Measurements from ENCODE around the gene PPP2R2C.

The PPP2R2C gene

DNA sequence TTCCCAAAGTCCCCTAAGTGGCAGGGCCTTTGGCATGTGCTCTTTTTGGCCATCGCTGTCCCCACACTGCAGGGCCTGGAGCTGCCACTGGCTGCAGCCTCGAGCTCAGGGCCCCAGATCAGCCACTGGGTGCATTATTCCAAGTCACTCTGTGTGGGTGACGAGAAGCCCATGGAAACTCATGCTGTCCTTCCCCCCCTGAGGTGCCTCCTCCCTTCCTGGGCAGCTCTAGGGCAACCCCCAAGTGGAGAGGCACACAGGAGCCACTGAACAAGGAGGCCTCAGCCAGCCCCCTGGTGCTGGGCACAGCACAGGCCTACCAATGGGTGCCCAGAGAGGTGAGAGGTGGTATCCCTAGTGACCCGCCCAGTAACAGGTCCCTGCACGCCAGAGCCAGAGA lies 84.5 kb downstream of the PPP2R2C start:
- H3K27me3 ChIP-seq (replicated peaks in 2 of 5; ENCODE audit: control insufficient read depth in 4 of 5, insufficient read depth in 5 of 5, low read length in 4 of 5) = peaks cover 0 to 52% (median 13%) of the 10 kb centered on the region in 5 experiments
- DNase-seq = no peak
- ChIA-PET CTCF (no interaction called here), POLR2A (no interaction called here)
- no peaks in the 10 kb centered on the region for H3K9me3 ChIP-seq (ENCODE audit: control extremely low read depth in 1 of 5, control insufficient read depth in 4 of 5, insufficient read depth in 2 of 5, low read depth in 1 of 5, low read length in 4 of 5)
- WGBS (ENCODE audit: insufficient coverage) = 98% methylated on average over 5 of the region's 5 CpGs
- no peak overlapping the region for H3K27ac ChIP-seq (ENCODE audit: insufficient read depth in 1 of 2, low read depth in 1 of 2, low read length in 2 of 2, poor library complexity in 1 of 2, severe bottlenecking in 2 of 2)
- H3K36me3 ChIP-seq (ENCODE audit: control insufficient read depth in 4 of 4, insufficient read depth in 4 of 4, low read length in 3 of 4) = no peaks in the 10 kb centered on the region
- H3K4me1 ChIP-seq (ENCODE audit: control extremely low read depth in 1 of 4, control insufficient read depth in 4 of 4, insufficient read depth in 4 of 4, low read length in 3 of 4) = no peaks in the 10 kb centered on the region
- no peak overlapping the region for H3K4me3 ChIP-seq (ENCODE audit: control insufficient read depth in 1 of 7, extremely low read depth in 1 of 7, insufficient read depth in 4 of 7, low read depth in 2 of 7, low read length in 6 of 7)

DNA sequence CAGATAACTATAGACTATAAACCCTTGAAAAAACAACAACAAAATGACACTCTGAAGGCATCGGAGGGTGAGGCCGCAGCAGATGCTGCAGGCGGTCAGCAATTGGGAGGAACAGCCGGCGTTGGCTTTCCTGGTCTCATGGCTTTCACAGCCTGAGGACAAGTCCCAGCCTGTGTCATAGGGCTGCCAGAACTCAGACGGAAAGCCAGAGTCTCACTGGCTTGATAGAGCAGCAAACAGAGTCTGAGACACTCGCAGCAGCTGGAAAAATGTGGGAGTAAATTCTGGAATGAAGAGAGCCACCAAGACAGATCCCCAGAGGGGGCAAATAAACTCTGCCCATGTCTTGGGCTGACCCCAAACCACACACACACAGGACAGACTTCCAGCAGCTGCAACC lies 86.3 kb downstream of the PPP2R2C start:
- Histone ChIP-seq H3K9me3 (ENCODE audit: control extremely low read depth in 1 of 5, control insufficient read depth in 4 of 5, insufficient read depth in 2 of 5, low read depth in 1 of 5, low read length in 4 of 5) (no peaks in the 10 kb centered on the region), H3K36me3 (ENCODE audit: control insufficient read depth in 4 of 4, insufficient read depth in 4 of 4, low read length in 3 of 4) (no peaks in the 10 kb centered on the region), H3K27me3 (replicated peaks in 2 of 5; ENCODE audit: control insufficient read depth in 4 of 5, insufficient read depth in 5 of 5, low read length in 4 of 5) (peaks cover 0 to 54% (median 13%) of the 10 kb centered on the region in 5 experiments), H3K27ac (ENCODE audit: insufficient read depth in 1 of 2, low read depth in 1 of 2, low read length in 2 of 2, poor library complexity in 1 of 2, severe bottlenecking in 2 of 2) (no peak overlapping the region), H3K4me1 (ENCODE audit: control extremely low read depth in 1 of 4, control insufficient read depth in 4 of 4, insufficient read depth in 4 of 4, low read length in 3 of 4) (no peaks in the 10 kb centered on the region), H3K4me3 (ENCODE audit: control insufficient read depth in 1 of 7, extremely low read depth in 1 of 7, insufficient read depth in 4 of 7, low read depth in 2 of 7, low read length in 6 of 7) (no peak overlapping the region)
- CTCF ChIA-PET = no interaction called here
- POLR2A ChIA-PET = no interaction called here
- 90% methylated on average over 7 of the region's 7 CpGs for WGBS (ENCODE audit: insufficient coverage)
- DNase-seq = no peak

DNA sequence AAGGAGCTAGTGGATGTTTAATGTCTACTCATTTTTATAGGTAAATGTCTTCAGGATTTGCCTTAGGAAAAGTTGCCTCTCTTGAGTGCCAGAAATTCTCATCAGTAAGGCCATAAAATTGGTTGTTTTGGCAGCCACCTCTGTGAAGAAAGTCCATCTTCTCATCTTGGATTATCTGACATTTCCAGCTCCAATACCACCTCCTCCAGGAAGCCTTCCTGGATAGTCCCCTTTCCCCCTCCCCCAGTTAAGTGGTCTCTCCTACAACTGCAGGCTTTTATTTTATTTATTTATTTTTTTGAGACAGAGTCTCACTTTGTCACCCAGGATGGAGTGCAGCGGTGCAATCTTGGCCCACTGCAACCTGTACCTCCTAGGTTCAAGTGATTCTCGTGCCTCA lies 87.1 kb downstream of the PPP2R2C start:
- no peak for DNase-seq
- Histone ChIP-seq H3K27me3 (replicated peaks in 2 of 5; ENCODE audit: control insufficient read depth in 4 of 5, insufficient read depth in 5 of 5, low read length in 4 of 5) (peaks cover 0 to 54% (median 13%) of the 10 kb centered on the region in 5 experiments), H3K36me3 (ENCODE audit: control insufficient read depth in 4 of 4, insufficient read depth in 4 of 4, low read length in 3 of 4) (no peaks in the 10 kb centered on the region), H3K9me3 (ENCODE audit: control extremely low read depth in 1 of 5, control insufficient read depth in 4 of 5, insufficient read depth in 2 of 5, low read depth in 1 of 5, low read length in 4 of 5) (no peaks in the 10 kb centered on the region), H3K4me3 (ENCODE audit: control insufficient read depth in 1 of 7, extremely low read depth in 1 of 7, insufficient read depth in 4 of 7, low read depth in 2 of 7, low read length in 6 of 7) (no peak overlapping the region), H3K27ac (ENCODE audit: insufficient read depth in 1 of 2, low read depth in 1 of 2, low read length in 2 of 2, poor library complexity in 1 of 2, severe bottlenecking in 2 of 2) (no peak overlapping the region), H3K4me1 (ENCODE audit: control extremely low read depth in 1 of 4, control insufficient read depth in 4 of 4, insufficient read depth in 4 of 4, low read length in 3 of 4) (no peaks in the 10 kb centered on the region)
- ChIA-PET CTCF (interaction anchor here (1.2 kb wide), 1 partner anchor 53 kb away, joined by 3 read pairs; no protein-coding TSS in a partner anchor), POLR2A (no interaction called here)
- no CpG with 5 or more reads among the region's 2 CpGs for WGBS (ENCODE audit: insufficient coverage)

DNA sequence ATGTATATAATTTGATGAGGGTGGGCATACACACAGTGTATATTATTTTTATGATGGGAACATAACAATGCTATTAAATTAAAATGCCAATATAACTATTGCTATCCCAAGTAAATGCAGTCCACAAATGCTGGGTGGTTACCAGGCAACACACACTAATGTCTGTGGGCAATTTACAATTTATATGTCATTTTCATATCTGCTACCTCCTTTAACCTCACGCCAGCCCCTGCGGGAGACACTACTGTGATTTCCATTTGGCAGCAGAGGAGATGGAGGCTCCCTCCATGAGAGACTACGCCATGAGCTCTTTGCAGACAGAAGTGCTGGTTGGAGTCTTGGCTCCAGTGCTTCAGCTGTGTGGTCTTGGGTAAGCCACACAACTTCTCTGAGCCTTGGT lies 87.9 kb downstream of the PPP2R2C start:
- Histone ChIP-seq H3K36me3 (ENCODE audit: control insufficient read depth in 4 of 4, insufficient read depth in 4 of 4, low read length in 3 of 4) (no peaks in the 10 kb centered on the region), H3K27ac (ENCODE audit: insufficient read depth in 1 of 2, low read depth in 1 of 2, low read length in 2 of 2, poor library complexity in 1 of 2, severe bottlenecking in 2 of 2) (no peak overlapping the region), H3K4me3 (ENCODE audit: control insufficient read depth in 1 of 7, extremely low read depth in 1 of 7, insufficient read depth in 4 of 7, low read depth in 2 of 7, low read length in 6 of 7) (no peak overlapping the region), H3K9me3 (ENCODE audit: control extremely low read depth in 1 of 5, control insufficient read depth in 4 of 5, insufficient read depth in 2 of 5, low read depth in 1 of 5, low read length in 4 of 5) (no peaks in the 10 kb centered on the region), H3K27me3 (replicated peaks in 2 of 5; ENCODE audit: control insufficient read depth in 4 of 5, insufficient read depth in 5 of 5, low read length in 4 of 5) (peaks cover 0 to 54% (median 9%) of the 10 kb centered on the region in 5 experiments), H3K4me1 (ENCODE audit: control extremely low read depth in 1 of 4, control insufficient read depth in 4 of 4, insufficient read depth in 4 of 4, low read length in 3 of 4) (no peaks in the 10 kb centered on the region)
- no peak for DNase-seq
- ChIA-PET CTCF (interaction anchor here (1.2 kb wide), 1 partner anchor 52 kb away, joined by 3 read pairs; no protein-coding TSS in a partner anchor), POLR2A (no interaction called here)
- 94% methylated on average over 3 of the region's 3 CpGs for WGBS (ENCODE audit: insufficient coverage)

DNA sequence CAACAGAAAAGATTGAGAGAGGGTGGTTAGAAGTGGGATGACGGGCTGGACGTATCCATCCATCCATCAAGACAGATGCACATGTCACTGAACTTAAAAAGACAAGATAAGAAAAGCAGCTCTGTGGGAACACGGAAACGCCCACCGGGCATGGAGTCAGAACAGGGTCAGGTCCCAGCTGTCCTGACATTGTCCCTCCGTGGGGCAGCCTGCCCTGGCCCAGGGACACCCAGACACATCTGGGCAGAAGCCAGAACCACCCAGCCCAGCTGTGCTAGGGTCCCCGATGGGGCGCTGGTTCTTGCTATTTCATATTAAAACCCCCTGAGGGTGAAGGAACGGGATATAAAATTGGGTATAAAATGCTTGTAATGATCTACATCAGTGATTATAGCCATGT lies 88.5 kb downstream of the PPP2R2C start:
- Histone ChIP-seq H3K27ac (ENCODE audit: insufficient read depth in 1 of 2, low read depth in 1 of 2, low read length in 2 of 2, poor library complexity in 1 of 2, severe bottlenecking in 2 of 2) (no peak overlapping the region), H3K4me3 (ENCODE audit: control insufficient read depth in 1 of 7, extremely low read depth in 1 of 7, insufficient read depth in 4 of 7, low read depth in 2 of 7, low read length in 6 of 7) (no peak overlapping the region), H3K36me3 (ENCODE audit: control insufficient read depth in 4 of 4, insufficient read depth in 4 of 4, low read length in 3 of 4) (no peaks in the 10 kb centered on the region), H3K4me1 (ENCODE audit: control extremely low read depth in 1 of 4, control insufficient read depth in 4 of 4, insufficient read depth in 4 of 4, low read length in 3 of 4) (no peaks in the 10 kb centered on the region), H3K27me3 (replicated peaks in 2 of 5; ENCODE audit: control insufficient read depth in 4 of 5, insufficient read depth in 5 of 5, low read length in 4 of 5) (peaks cover 0 to 54% (median 6%) of the 10 kb centered on the region in 5 experiments), H3K9me3 (ENCODE audit: control extremely low read depth in 1 of 5, control insufficient read depth in 4 of 5, insufficient read depth in 2 of 5, low read depth in 1 of 5, low read length in 4 of 5) (no peaks in the 10 kb centered on the region)
- WGBS (ENCODE audit: insufficient coverage) = 92% methylated on average over 9 of the region's 9 CpGs
- CTCF ChIA-PET = interaction anchor here (1.2 kb wide), 1 partner anchor 52 kb away, joined by 3 read pairs; no protein-coding TSS in a partner anchor
- no peak for DNase-seq
- POLR2A ChIA-PET = no interaction called here

DNA sequence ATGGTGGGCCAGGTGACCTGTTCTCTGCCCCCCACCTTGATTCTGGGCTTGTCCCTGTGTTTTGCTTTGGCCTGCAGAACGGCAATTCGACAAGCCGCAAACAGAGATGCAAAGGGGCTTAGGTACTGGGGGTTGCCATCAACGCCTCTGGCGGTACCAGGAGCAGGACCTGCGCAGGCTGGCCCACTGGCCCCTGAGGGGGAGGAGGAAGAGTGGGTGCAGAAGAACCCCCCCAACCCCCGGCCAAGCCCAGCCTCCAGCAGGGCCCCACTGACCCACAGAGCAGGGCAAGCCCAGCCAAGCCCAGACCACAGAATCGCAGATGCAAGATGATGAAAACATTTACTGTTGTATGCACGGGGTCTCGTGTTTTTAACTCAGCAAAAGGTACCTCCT lies 89.4 kb downstream of the PPP2R2C start:
- WGBS (ENCODE audit: insufficient coverage) = 90% methylated on average over 8 of the region's 10 CpGs
- ChIA-PET CTCF (no interaction called here), POLR2A (no interaction called here)
- Histone ChIP-seq H3K9me3 (ENCODE audit: control extremely low read depth in 1 of 5, control insufficient read depth in 4 of 5, insufficient read depth in 2 of 5, low read depth in 1 of 5, low read length in 4 of 5) (no peaks in the 10 kb centered on the region), H3K4me3 (ENCODE audit: control insufficient read depth in 1 of 7, extremely low read depth in 1 of 7, insufficient read depth in 4 of 7, low read depth in 2 of 7, low read length in 6 of 7) (no peak overlapping the region), H3K27ac (ENCODE audit: insufficient read depth in 1 of 2, low read depth in 1 of 2, low read length in 2 of 2, poor library complexity in 1 of 2, severe bottlenecking in 2 of 2) (no peak overlapping the region), H3K27me3 (replicated peaks in 2 of 5; ENCODE audit: control insufficient read depth in 4 of 5, insufficient read depth in 5 of 5, low read length in 4 of 5) (peaks cover 0 to 56% (median 7%) of the 10 kb centered on the region in 5 experiments), H3K4me1 (ENCODE audit: control extremely low read depth in 1 of 4, control insufficient read depth in 4 of 4, insufficient read depth in 4 of 4, low read length in 3 of 4) (no peaks in the 10 kb centered on the region), H3K36me3 (ENCODE audit: control insufficient read depth in 4 of 4, insufficient read depth in 4 of 4, low read length in 3 of 4) (no peaks in the 10 kb centered on the region)
- no peak for DNase-seq

DNA sequence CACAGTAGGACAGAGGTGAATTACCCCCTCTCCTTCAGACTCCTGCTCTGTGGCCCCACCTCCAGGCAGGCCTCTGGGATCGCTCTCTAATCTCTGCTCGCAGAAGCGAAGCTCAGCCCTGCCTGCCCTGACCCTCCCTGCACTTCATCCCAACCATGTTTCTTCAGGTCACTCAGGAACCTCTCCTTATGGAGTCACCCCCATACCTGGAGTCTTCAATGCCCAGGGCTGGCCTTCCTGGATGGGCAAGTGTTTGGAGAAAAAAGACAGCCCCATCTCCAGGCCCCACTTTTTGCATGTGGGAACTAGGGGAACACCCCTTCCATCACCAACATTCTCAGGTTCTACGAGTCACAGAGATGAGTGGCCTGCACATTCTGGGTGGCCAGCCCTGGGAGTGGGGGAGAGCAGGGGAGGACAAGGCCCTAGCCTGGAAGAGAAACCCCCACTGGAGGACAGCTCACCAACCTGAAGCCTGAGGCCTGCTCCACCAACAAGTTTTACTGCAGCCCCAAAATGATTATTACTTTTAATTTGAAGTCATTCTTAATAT lies 90.8 kb downstream of the PPP2R2C start:
- H3K27me3 ChIP-seq (replicated peaks in 2 of 5; ENCODE audit: control insufficient read depth in 4 of 5, insufficient read depth in 5 of 5, low read length in 4 of 5) = peaks cover 0 to 70% (median 7%) of the 10 kb centered on the region in 5 experiments
- CTCF ChIA-PET = interaction anchor here (1.1 kb wide), 1 partner anchor 50 kb away, joined by 3 read pairs; no protein-coding TSS in a partner anchor

More for the DNA sequence above, 90.8 kb downstream of the PPP2R2C start:
- DNase-seq = no peak
- no peaks in the 10 kb centered on the region for H3K9me3 ChIP-seq (ENCODE audit: control extremely low read depth in 1 of 5, control insufficient read depth in 4 of 5, insufficient read depth in 2 of 5, low read depth in 1 of 5, low read length in 4 of 5)
- no peaks in the 10 kb centered on the region for H3K4me1 ChIP-seq (ENCODE audit: control extremely low read depth in 1 of 4, control insufficient read depth in 4 of 4, insufficient read depth in 4 of 4, low read length in 3 of 4)
- WGBS (ENCODE audit: insufficient coverage) = no CpG with 5 or more reads among the region's 4 CpGs
- no peak overlapping the region for H3K27ac ChIP-seq (ENCODE audit: insufficient read depth in 1 of 2, low read depth in 1 of 2, low read length in 2 of 2, poor library complexity in 1 of 2, severe bottlenecking in 2 of 2)
- POLR2A ChIA-PET = no interaction called here
- no peak overlapping the region for H3K4me3 ChIP-seq (ENCODE audit: control insufficient read depth in 1 of 7, extremely low read depth in 1 of 7, insufficient read depth in 4 of 7, low read depth in 2 of 7, low read length in 6 of 7)
- no peaks in the 10 kb centered on the region for H3K36me3 ChIP-seq (ENCODE audit: control insufficient read depth in 4 of 4, insufficient read depth in 4 of 4, low read length in 3 of 4)
